ENCODE results near the gene DGKG.

DNA sequence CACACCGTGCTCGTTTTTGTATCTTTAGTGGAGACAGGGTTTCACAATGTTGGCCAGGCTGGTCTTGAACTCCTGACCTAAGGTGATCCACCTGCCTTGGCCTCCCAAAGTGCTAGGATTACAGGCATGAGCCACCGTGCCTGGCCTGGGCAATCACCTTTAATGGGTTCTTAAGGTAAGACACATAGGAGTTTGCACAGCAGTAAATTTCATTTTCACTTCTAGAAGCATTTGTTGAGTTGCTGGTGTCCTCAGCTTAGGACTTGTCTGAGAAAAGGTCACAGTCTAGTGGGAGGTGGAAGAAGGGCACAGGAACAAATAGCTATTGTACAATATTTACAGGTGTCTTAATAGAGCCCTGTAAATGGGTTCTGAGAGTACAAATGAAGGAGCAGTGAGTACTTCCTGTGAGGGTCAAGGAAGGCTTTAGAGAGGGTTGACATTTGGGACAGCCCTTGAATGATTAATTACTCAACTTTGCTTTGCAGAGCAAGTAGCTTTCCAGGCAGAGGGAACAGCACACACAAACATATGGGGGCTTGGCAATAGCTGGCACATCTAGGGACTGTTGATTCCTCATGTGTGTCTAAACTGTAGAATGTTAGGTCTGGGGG, 244.4 kb downstream of the DGKG start:
- TF ChIP-seq, protein P1, sequence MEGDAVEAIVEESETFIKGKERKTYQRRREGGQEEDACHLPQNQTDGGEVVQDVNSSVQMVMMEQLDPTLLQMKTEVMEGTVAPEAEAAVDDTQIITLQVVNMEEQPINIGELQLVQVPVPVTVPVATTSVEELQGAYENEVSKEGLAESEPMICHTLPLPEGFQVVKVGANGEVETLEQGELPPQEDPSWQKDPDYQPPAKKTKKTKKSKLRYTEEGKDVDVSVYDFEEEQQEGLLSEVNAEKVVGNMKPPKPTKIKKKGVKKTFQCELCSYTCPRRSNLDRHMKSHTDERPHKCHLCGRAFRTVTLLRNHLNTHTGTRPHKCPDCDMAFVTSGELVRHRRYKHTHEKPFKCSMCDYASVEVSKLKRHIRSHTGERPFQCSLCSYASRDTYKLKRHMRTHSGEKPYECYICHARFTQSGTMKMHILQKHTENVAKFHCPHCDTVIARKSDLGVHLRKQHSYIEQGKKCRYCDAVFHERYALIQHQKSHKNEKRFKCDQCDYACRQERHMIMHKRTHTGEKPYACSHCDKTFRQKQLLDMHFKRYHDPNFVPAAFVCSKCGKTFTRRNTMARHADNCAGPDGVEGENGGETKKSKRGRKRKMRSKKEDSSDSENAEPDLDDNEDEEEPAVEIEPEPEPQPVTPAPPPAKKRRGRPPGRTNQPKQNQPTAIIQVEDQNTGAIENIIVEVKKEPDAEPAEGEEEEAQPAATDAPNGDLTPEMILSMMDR (optimal IDR thresholded peaks at IDR 0.05 in 1 of 3, IDR thresholded peaks at IDR 0.05 in 1 of 3, conservative IDR thresholded peaks at IDR 0.05 in 1 of 3; ENCODE audit: extremely low read depth in 1 of 3, insufficient read depth in 2 of 3, low read length in 3 of 3), result no peak
- no peak for TF ChIP-seq EZH2 (IDR thresholded peaks at IDR 0.05; ENCODE audit: low read length)

All from keratinocyte (primary cell).